Small intestine (tissue), 7 donors: Measurements from ENCODE around the gene SPHKAP. TPM values are rescaled to one million over a fixed set of nuclear protein-coding genes. Genes with fewer than 3 reads are reported as not detected.
"Not testable (repeated sequence)": the region's sequence is repeated elsewhere in the genome, so short reads cannot be mapped to it uniquely, and the experiment has no call there.

Experiments
- DNase-seq, 2 donors: peaks; one replicate each; pipeline versions ENCODE4 v3.0.0 to v3.0.0-alpha.2; 2013
- FAIRE-seq: peaks from 2 replicates; lab custom pipeline; 2012; peaks lifted over from hg19 to GRCh38; lab: Jason Lieb, UNC
- H3K27ac ChIP-seq, 3 donors: one replicate each; pipeline ENCODE4 v1.5.1; 2013; ENCODE audit warnings: low read length in 2 of 3, mild to moderate bottlenecking in 2 of 3, control low read depth in 1 of 3, inconsistent platforms in 1 of 3, low read depth in 1 of 3, moderate library complexity in 1 of 3
- H3K27me3 ChIP-seq, 3 donors: one replicate each; pipeline ENCODE4 v1.6.1; 2013; ENCODE audit warnings: low read length in 3 of 3, inconsistent platforms in 1 of 3; ENCODE audit not compliant: control insufficient read depth in 3 of 3, insufficient read depth in 3 of 3
- H3K36me3 ChIP-seq, 3 donors: one replicate each; pipeline ENCODE4 v1.6.1; 2013; ENCODE audit warnings: low read length in 3 of 3, inconsistent platforms in 1 of 3, low read depth in 1 of 3, mild to moderate bottlenecking in 1 of 3, moderate library complexity in 1 of 3; ENCODE audit not compliant: control insufficient read depth in 3 of 3, insufficient read depth in 2 of 3
- H3K4me1 ChIP-seq, 3 donors: one replicate each; pipeline ENCODE4 v1.6.1; 2013; ENCODE audit warnings: low read length in 2 of 3, inconsistent platforms in 1 of 3, low read depth in 1 of 3, mild to moderate bottlenecking in 1 of 3, moderate library complexity in 1 of 3; ENCODE audit not compliant: control insufficient read depth in 3 of 3, insufficient read depth in 2 of 3
- H3K4me3 ChIP-seq, 3 donors: one replicate each; pipeline ENCODE4 v1.5.1; 2013; ENCODE audit warnings: low read length in 3 of 3, control low read depth in 1 of 3, inconsistent platforms in 1 of 3, low read depth in 1 of 3, mild to moderate bottlenecking in 1 of 3, moderate library complexity in 1 of 3
- H3K9me3 ChIP-seq, 2 donors: one replicate each; pipeline ENCODE4 v1.6.1; 2013; ENCODE audit warnings: low read depth in 1 of 2, low read length in 1 of 2; ENCODE audit not compliant: control insufficient read depth in 2 of 2, insufficient read depth in 1 of 2
- WGBS, 3 donors: extraction: QIAGEN DNeasy Blood & Tissue Kit; methylation state at CpG; one replicate each; pipeline ENCODE4 v1.1.7; 2013; 5-methylcytosine and 5-hydroxymethylcytosine counted together
- polyA plus RNA-seq, 4 donors: library from polyadenylated mRNA; stranded (reverse) in 3 of 4; unstranded in 1 of 4; fragments of 200-250 nt in 3 of 4; fragments of 120-200 nt in 1 of 4; gene quantifications; one replicate each; pipeline versions ENCODE4 v1.2.1 to v1.2.3, GENCODE V29; 2013
- donor health status: healthy with polysubstance abuse.
- donor health status: control.
- donor health status: control.
- donor health status: Bipolar disorder and iron deficiency.
- donor health status: healthy.

Gene SPHKAP
- polyA plus RNA-seq, 4 donors: 0.01 to 0.27 (median 0.10) TPM; not detected in 1

DNA sequence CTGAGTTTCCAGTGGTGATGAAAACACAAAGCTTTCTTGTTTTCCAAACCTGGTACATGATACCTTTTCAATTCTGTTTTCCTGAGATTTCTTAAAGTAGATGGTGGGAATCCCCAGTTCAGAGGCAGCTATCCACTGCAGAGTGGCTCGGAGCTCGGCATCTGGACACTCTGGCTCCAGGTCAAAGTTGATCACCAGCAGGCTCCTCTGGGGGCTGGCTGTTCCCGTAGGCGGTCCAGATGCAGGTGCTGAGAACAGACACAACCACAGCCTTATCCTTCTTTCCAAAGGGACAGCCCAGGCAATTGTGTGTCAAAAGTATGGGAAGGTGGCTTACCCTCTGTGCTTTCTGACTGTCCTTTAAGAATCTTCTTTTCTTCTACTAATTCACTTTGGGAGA, 190.6 kb downstream of the SPHKAP start:
- H3K27me3 ChIP-seq: no peaks in the 10 kb centered on the region
- no peak overlapping the region for H3K27ac ChIP-seq
- no peaks in the 10 kb centered on the region for H3K36me3 ChIP-seq
- no peaks in the 10 kb centered on the region for H3K4me1 ChIP-seq
- no peaks in the 10 kb centered on the region for H3K9me3 ChIP-seq
- DNase-seq (no peak), FAIRE-seq (no peak)
- no peak overlapping the region for H3K4me3 ChIP-seq
- 73 to 78% (median 77%) methylated on average over 4 of the region's 4 CpGs for WGBS, 3 donors

DNA sequence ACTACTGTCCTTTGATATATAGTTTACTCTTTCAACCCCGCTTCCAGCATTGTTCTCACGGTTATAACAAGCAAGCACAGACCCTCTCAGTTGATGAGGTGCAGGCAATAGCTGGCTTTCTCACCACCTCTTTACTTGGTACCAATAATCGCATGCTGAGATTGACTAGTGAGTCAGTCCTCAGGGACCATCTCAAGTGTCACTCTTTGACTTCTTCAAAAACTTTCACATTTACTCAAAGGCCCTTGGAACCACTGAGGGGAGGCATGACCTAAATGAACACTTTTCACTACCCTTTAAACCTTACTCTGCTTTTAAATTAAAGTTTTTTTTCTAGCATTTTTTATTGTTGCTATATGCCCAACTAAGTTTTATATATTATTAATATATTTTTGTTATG, 208.2 kb downstream of the SPHKAP start:
- Histone ChIP-seq H3K36me3 (no peaks in the 10 kb centered on the region), H3K4me3 (no peak overlapping the region), H3K4me1 (no peaks in the 10 kb centered on the region), H3K27ac (no peak overlapping the region), H3K9me3 (no peaks in the 10 kb centered on the region), H3K27me3 (no peaks in the 10 kb centered on the region)
- WGBS, 3 donors: 76 to 86% (median 80%) methylated on average over 3 of the region's 3 CpGs
- FAIRE-seq (no peak), DNase-seq (no peak)

DNA sequence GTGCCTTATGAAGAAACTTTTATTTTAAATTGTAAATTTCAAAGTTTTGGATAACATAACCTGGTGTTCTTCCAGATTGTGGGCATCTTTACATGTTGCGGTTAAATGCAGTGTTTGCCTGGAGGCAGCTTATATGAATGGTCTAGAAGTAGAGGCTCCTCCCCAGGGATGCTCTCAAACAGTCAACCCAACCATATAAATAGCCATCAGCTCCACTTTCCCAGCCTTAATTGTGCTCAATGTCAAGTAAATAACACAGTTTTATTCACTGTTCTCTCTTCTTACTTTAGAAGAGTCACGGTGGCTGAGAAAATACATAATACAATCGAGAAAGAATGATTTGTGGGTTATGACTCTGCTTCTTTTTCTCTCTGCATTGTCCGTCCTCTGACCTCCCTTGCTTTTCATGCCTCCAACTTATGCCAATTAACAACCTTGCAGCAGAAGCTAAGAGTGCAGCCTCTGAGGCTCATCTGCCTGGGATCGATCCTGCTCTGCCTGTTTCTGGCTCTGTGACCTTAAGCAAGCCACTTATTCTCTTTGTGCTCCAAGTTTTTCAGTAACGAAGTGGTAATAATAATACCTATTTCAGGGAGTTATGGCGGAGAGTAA, 209.8 kb downstream of the SPHKAP start:
- Histone ChIP-seq H3K27me3 (no peaks in the 10 kb centered on the region), H3K27ac (no peak overlapping the region), H3K9me3 (no peaks in the 10 kb centered on the region), H3K4me1 (no peaks in the 10 kb centered on the region), H3K36me3 (no peaks in the 10 kb centered on the region), H3K4me3 (no peak overlapping the region)
- WGBS, 3 donors: 84 to 86% (median 86%) methylated on average over 7 of the region's 7 CpGs
- no peak for FAIRE-seq
- DNase-seq: no peak

DNA sequence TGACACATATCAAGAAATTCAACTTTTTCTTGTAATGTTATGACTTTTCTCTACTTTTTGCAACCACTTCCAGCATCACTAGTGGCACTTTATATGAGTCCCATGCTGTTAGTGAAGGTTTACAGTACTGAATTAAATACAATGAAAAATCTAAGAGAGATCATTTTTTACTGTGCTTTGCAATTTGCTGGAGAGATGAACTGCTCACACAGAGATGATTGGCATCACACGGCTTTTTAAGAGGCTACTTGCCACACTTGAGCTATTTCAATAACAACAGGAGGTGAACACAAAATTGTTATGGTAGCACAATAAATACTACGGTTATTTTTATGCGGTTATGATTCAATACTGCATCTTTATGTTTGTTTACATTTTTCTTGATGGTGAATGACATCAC, 221.2 kb downstream of the SPHKAP start:
- DNase-seq (no peak), FAIRE-seq (no peak)
- H3K36me3 ChIP-seq: no peaks in the 10 kb centered on the region
- no peak overlapping the region for H3K27ac ChIP-seq
- no peaks in the 10 kb centered on the region for H3K4me1 ChIP-seq
- H3K27me3 ChIP-seq: no peaks in the 10 kb centered on the region
- no peaks in the 10 kb centered on the region for H3K9me3 ChIP-seq
- H3K4me3 ChIP-seq: no peak overlapping the region
- WGBS, 3 donors: 69 to 83% (median 82%) methylated on average over 3 of the region's 3 CpGs

DNA sequence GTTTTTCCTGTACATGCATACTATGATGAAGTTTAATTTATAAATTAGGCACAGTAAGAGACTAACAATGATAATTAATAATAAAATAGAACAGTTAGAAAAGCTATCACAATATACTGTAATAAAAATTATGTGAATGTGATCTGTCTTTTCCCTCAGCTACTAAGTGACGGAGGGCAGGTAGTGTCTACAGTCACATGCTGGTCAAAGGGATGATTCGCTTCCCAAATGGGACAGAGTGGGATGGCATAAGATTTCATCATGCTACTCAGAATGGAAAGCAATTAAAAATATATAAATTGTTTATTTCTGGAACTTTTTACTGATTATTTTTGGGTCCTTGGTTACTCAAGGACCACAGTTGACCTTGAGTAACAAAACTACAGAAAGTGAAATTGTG, 238.5 kb downstream of the SPHKAP start:
- FAIRE-seq: no peak

DNA sequence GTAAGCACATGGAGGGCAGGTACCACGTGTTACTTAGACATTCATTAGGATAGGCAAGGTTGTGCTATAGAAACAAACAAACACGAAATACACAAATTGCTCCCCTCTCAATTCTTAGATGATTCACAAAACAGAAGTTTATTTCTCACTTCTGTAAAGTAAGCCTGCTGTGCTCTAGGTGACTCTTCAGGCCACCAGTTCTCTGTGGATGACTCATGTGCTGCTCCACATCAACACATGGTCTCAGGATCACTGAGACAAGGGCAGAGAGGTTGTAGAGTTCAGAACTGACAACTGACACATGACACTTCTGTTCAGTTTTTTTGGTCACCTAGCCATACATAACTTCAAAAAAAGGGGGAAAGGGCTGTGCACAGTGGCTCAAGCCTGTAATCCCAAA, 239.5 kb downstream of the SPHKAP start:
- Histone ChIP-seq H3K4me1 (no peaks in the 10 kb centered on the region), H3K36me3 (no peaks in the 10 kb centered on the region), H3K27me3 (no peaks in the 10 kb centered on the region), H3K4me3 (no peak overlapping the region), H3K9me3 (peaks cover 0 to 10% of the 10 kb centered on the region in 2 donors), H3K27ac (no peak overlapping the region)
- WGBS, 3 donors: 75 to 78% (median 76%) methylated on average over 2 of the region's 2 CpGs
- no peak for FAIRE-seq
- no peak for DNase-seq

More for the DNA sequence above, 238.5 kb downstream of the SPHKAP start:
- no peaks in the 10 kb centered on the region for H3K27me3 ChIP-seq
- 69 to 86% (median 71%) methylated on average over 2 of the region's 2 CpGs for WGBS, 3 donors
- H3K4me3 ChIP-seq: no peak overlapping the region
- H3K36me3 ChIP-seq: no peaks in the 10 kb centered on the region
- H3K27ac ChIP-seq: no peak overlapping the region
- H3K9me3 ChIP-seq: peaks cover 0 to 10% of the 10 kb centered on the region in 2 donors
- H3K4me1 ChIP-seq: no peaks in the 10 kb centered on the region
- no peak for DNase-seq

DNA sequence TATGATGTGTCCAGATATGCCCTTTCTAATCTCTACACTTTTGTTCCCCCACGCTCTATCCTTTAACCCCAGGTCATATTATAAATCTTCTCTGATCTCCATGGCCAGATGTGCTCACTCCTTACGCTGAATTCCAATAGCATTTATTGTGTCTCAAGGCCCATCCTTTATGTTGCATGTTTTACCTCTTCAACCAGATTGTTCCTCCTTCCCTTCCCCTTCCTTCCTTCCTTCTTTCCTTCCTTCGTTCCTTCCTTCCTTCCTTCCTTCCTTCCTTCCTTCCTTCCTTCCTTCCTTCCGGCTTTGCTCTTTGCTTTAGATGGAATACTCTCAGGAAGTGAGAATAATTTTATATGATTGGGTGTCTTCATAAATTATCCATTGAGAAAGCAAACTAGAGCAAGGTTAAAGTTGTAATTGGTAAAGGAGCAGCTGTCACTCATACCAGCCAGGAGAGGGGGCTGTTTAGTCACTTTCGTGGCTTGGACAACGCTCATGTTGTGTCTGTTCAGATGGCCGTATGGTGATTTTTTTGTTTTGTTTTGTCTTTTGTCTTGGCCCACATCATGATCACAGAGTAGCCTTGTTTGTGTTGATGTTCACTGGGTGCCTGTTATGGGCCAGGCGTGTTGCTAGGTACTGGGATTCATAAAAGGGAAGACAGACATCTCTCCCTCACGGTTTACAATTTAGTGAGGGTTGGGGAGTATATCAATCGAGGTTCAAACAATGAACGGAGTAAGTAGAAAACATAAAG, 242.0 kb downstream of the SPHKAP start:
- H3K4me3 ChIP-seq: no peak overlapping the region
- DNase-seq (peak; percentile 42 to 44), FAIRE-seq (no peak)
- H3K27me3 ChIP-seq: no peaks in the 10 kb centered on the region
- no peaks in the 10 kb centered on the region for H3K9me3 ChIP-seq
- 54 to 60% (median 57%) methylated on average over 11 of the region's 11 CpGs for WGBS, 3 donors
- no peaks in the 10 kb centered on the region for H3K36me3 ChIP-seq
- H3K4me1 ChIP-seq: no peaks in the 10 kb centered on the region
- no peak overlapping the region for H3K27ac ChIP-seq

DNA sequence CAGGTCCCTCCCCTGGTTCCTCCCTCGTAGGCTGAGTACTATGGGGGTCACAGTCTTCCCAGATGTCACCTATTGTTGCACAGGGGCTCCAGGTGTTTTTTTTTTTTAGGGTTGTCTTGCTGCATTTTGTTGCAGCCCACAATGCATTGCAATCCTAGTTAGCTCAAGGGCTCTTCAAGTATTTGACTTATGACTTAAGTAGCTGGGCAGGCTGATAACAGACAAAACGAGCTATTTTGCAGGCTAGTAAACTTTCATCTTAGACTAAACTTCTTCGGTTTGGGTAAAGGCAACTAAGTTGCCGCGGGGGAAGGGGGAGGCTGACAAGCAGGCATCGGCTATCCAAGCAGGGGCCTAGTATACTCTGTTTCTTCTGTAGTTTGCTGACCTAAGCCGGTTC, 245.2 kb downstream of the SPHKAP start:
- not testable (repeated sequence) for H3K36me3 ChIP-seq, DNase-seq, H3K4me3 ChIP-seq, H3K4me1 ChIP-seq, H3K27ac ChIP-seq, FAIRE-seq, H3K9me3 ChIP-seq, H3K27me3 ChIP-seq
- WGBS, 3 donors: 66 to 70% (median 69%) methylated on average over 7 of the region's 7 CpGs
